Gastrocnemius medialis (tissue), 4 donors: ENCODE measurements around the gene DPAGT1.

Experiments used
- CTCF ChIP-seq, 5 experiments: fragments of 450-650 bp in 3 of 5; fragments of 200-600 bp in 2 of 5; sonication (generic) in 2 of 5; IDR thresholded peaks in 4 of 5; conservative IDR thresholded peaks in 1 of 5; 1 replicate in 4 of 5; 2 replicates in 1 of 5; pipeline ENCODE4 v1.5.1; 2016 to 2019; ENCODE audit warnings: antibody characterized with exemption in 5 of 5, mild to moderate bottlenecking in 3 of 5, moderate library complexity in 3 of 5
- POLR2A ChIP-seq, 2 donors: fragments of 450-650 bp; IDR thresholded peaks; one replicate each; pipeline ENCODE4 v1.6.1; 2017; ENCODE audit warnings: antibody characterized with exemption in 2 of 2, mild to moderate bottlenecking in 2 of 2, moderate library complexity in 2 of 2

- no peak for TF ChIP-seq POLR2A (IDR thresholded peaks at IDR 0.05)
- TF ChIP-seq CTCF (IDR thresholded peaks at IDR 0.05 in 4 of 5, conservative IDR thresholded peaks at IDR 0.05 in 1 of 5): no peak
Measured at GRCh38 chr11:119049081-119049480, 52.6 kb downstream of the DPAGT1 start.
